Measurements from ENCODE around the gene CHMP6. TPM values are rescaled to one million over a fixed set of nuclear protein-coding genes. Genes with fewer than 3 reads are reported as not detected.

Gene CHMP6
- total RNA-seq, 1 donor from 2014 or later = 13.6 TPM

- DNase-seq (peak; percentile 98), ATAC-seq (ENCODE audit: poor library complexity) (peak; percentile 77)
- intact Hi-C loops (cut with DNase I) = no loop called here
Observed at GRCh38 chr17:81034779-81035520, 43.3 kb downstream of the CHMP6 start, which contains the start of gene BAIAP2. Gene BAIAP2, plus strand, starts transcription at chr17:81035151. Its CDS starts 104 bp downstream, at chr17:81035255.

GRCh38 chr17:81035521-81036196 lies 44.0 kb downstream of the CHMP6 start:
- no peak for DNase-seq
- intact Hi-C loops (cut with DNase I) = no loop called here

GRCh38 chr17:81036197-81036941 lies 44.7 kb downstream of the CHMP6 start:
- intact Hi-C loops (cut with DNase I) = no loop called here
- ATAC-seq (ENCODE audit: poor library complexity) (no peak), DNase-seq (no peak)

More at GRCh38 chr17:81035521-81036196, 44.0 kb downstream of the CHMP6 start:
- ATAC-seq (ENCODE audit: poor library complexity) = no peak

GRCh38 chr17:81037026-81037797 lies 45.6 kb downstream of the CHMP6 start:
- intact Hi-C loops (cut with DNase I) = no loop called here
- ATAC-seq (ENCODE audit: poor library complexity) (peak; percentile 75), DNase-seq (peak; percentile 87)

- intact Hi-C loops (cut with DNase I) = no loop called here
Observed at GRCh38 chr17:81037798-81038733, 46.4 kb downstream of the CHMP6 start.

GRCh38 chr17:81039096-81039495 lies 47.5 kb downstream of the CHMP6 start:
- intact Hi-C loops (cut with DNase I) = no loop called here
- ATAC-seq (ENCODE audit: poor library complexity) (no peak), DNase-seq (no peak)

More at GRCh38 chr17:81037798-81038733, 46.4 kb downstream of the CHMP6 start:
- peak; percentile 22 for ATAC-seq (ENCODE audit: poor library complexity)
- DNase-seq = no peak

GRCh38 chr17:81039854-81040758 lies 48.5 kb downstream of the CHMP6 start:
- DNase-seq = no peak
- intact Hi-C loops (cut with DNase I) = no loop called here
- ATAC-seq (ENCODE audit: poor library complexity) = no peak

- intact Hi-C loops (cut with DNase I) = no loop called here
- ATAC-seq (ENCODE audit: poor library complexity) = no peak
- no peak for DNase-seq
Observed at GRCh38 chr17:81040791-81041337, 49.2 kb downstream of the CHMP6 start.

GRCh38 chr17:81042606-81043005 lies 51.0 kb downstream of the CHMP6 start:
- intact Hi-C loops (cut with DNase I) = no loop called here
- DNase-seq (no peak), ATAC-seq (ENCODE audit: poor library complexity) (no peak)

GRCh38 chr17:81043319-81043724 lies 51.7 kb downstream of the CHMP6 start:
- intact Hi-C loops (cut with DNase I) = no loop called here
- no peak for ATAC-seq (ENCODE audit: poor library complexity)
- no peak for DNase-seq

- ATAC-seq (ENCODE audit: poor library complexity) (peak; percentile 1), DNase-seq (peak; percentile 62)
- intact Hi-C loops (cut with DNase I) = no loop called here
Observed at GRCh38 chr17:81043725-81044427, 52.2 kb downstream of the CHMP6 start.

- intact Hi-C loops (cut with DNase I) = no loop called here
- ATAC-seq (ENCODE audit: poor library complexity) = no peak
Observed at GRCh38 chr17:81044428-81044763, 52.8 kb downstream of the CHMP6 start.

GRCh38 chr17:81044764-81045589 lies 53.3 kb downstream of the CHMP6 start:
- intact Hi-C loops (cut with DNase I) = no loop called here
- ATAC-seq (ENCODE audit: poor library complexity) = peak; percentile 88
- DNase-seq = peak; percentile 96

More at GRCh38 chr17:81044428-81044763, 52.8 kb downstream of the CHMP6 start:
- DNase-seq = no peak

GRCh38 chr17:81045590-81046095 lies 54.0 kb downstream of the CHMP6 start:
- intact Hi-C loops (cut with DNase I) = no loop called here
- ATAC-seq (ENCODE audit: poor library complexity) = no peak
- DNase-seq = no peak

All from Right ventricle myocardium superior (tissue), 1 donor.